Cardiac fibroblast (primary cell): ENCODE measurements around the gene PAX5.
A peak's percentile ranks its signal among the peaks of the same experiment; 100 is the strongest.

Experiments used
- DNase-seq, 2 donors: peaks; one replicate each; pipeline versions ENCODE4 v3.0.0 to v3.0.0-alpha.2; 2010; ENCODE audit warnings: low read depth in 2 of 2
- H3K4me3 ChIP-seq, 2 donors: replicated peaks in 1 of 2; 1 replicate in 1 of 2; 2 replicates in 1 of 2; pipeline ENCODE4 v1.5.1; 2011; ENCODE audit warnings: low read depth in 2 of 2, low read length in 2 of 2, mild to moderate bottlenecking in 2 of 2, moderate library complexity in 1 of 2
- TF ChIP-seq, protein P1 (sequence below): IDR thresholded peaks from one replicate; pipeline ENCODE4 v1.5.1; 2011; ENCODE audit warnings: low read depth, mild to moderate bottlenecking, low read length, inconsistent platforms

PAX5 gene

DNA sequence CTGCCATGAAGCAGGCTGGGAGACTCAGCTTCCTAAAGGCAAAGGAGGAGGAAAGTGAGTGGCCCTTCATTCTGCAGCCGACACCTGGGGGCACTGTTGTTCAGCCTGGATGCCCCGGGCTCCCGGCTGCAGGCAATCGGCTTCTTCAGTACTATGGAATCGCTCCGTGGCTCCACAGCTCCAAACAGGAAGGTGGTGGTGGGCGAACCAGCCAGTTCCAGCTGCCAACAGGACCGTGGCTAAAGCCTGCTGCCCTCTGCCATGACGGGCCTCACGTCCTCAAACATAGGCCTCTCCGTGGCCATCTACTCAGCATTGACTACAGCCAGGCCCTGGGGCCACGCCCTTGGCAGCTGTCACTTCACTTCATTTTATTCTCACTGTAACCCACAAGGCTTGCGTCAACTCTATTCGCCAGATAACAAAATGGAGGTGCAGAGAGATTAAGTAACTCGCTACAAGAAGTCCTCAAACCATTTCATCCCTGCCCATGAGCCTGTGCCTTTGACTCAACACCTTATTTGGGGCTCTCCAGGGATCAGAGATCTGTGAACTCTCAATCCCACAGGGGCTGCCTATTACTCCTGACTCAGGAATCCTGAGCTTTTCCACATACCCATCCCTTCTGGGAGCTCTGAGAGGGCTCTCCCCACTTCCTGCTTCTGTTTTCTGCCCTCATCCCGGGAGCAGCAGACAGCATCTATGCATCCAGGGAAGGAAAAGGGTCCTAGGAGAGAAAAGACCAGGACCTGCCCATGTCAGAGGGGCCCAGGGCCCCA is 38.0 kb downstream of the PAX5 start:
- DNase-seq = peak; percentile 73 to 74
- H3K4me3 ChIP-seq = peak overlapping the region in 1 of 2 donors; percentile 32
- TF ChIP-seq, protein P1, sequence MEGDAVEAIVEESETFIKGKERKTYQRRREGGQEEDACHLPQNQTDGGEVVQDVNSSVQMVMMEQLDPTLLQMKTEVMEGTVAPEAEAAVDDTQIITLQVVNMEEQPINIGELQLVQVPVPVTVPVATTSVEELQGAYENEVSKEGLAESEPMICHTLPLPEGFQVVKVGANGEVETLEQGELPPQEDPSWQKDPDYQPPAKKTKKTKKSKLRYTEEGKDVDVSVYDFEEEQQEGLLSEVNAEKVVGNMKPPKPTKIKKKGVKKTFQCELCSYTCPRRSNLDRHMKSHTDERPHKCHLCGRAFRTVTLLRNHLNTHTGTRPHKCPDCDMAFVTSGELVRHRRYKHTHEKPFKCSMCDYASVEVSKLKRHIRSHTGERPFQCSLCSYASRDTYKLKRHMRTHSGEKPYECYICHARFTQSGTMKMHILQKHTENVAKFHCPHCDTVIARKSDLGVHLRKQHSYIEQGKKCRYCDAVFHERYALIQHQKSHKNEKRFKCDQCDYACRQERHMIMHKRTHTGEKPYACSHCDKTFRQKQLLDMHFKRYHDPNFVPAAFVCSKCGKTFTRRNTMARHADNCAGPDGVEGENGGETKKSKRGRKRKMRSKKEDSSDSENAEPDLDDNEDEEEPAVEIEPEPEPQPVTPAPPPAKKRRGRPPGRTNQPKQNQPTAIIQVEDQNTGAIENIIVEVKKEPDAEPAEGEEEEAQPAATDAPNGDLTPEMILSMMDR = peak; percentile 86

DNA sequence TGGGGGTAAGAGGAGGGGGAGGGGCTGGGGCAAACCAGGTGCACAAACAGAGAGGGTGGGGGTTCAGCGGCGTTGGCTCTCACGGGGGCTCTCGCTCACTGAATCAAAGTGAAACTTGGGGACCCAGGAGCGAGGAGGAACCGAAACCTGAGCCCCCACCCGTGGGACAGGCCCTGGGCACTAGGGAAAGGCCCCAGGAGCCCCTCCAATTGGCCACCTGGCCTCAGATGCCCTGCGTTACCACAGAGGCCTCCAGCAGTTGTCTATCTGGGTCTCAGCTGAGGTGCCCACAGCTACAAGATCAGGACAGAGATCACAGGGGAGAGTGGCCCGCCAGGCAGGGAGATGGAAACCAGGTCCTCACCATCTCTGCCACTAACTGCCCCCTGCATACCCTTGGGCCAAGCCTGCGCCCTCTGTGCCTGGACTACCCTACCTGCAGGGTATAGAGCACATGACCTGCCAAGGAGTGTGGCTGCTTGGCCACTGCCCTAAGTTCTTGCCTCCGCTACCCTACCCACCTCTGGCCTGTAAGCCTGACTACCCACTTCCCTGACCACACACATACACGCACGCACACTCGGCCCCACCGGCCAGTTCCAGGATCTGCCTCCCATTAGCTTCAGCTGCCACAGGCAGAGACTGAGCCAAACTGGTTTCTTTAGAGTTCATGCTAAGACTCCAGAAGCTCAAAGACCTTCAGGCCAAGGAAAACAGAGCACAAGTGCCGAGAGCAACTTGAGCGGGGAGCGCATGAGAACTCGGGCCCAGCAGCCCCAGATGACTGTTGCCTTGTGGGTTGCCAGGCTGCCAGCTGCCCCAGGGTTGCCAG is 39.9 kb downstream of the PAX5 start:
- H3K4me3 ChIP-seq = no peak overlapping the region
- TF ChIP-seq, protein P1 = no peak
- no peak for DNase-seq

DNA sequence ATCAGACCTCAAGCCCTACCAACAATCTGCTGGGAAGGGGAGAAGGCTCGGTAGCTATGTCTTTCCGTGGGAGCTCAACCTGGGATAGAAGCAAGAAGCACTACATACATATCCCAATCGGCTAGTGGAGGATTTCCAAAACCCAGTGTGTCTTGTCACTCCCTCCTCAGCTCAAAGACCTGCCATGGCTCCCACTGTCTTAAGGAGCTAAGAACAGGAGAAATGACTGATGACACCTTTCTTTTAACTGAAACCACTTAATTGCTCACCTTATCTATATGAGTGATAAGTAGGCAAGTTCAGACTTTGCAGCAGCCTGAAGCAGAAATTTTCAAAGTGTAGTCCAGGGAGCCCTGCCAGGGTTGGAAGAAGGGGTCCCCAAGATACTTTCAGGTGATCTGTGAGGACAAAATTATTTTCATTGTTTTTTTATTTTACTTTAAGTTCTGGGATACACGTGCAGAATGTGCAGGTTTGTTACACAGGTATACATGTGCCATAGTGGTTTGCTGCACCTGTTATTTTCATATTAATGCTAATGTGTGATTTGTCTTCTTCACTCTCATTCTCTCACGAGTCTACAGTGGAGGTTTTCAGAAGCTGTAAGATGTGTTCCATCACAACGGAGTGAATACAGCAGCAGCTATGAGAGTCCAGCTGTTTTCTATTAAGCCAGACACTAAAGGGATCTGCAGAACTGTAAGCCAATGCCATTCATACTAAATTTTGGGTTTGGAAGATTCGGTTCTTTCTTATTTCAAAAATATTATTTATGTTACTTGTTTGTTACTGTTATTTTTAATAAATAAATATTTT is 41.4 kb downstream of the PAX5 start:
- no peak for DNase-seq
- TF ChIP-seq, protein P1 = no peak

DNA sequence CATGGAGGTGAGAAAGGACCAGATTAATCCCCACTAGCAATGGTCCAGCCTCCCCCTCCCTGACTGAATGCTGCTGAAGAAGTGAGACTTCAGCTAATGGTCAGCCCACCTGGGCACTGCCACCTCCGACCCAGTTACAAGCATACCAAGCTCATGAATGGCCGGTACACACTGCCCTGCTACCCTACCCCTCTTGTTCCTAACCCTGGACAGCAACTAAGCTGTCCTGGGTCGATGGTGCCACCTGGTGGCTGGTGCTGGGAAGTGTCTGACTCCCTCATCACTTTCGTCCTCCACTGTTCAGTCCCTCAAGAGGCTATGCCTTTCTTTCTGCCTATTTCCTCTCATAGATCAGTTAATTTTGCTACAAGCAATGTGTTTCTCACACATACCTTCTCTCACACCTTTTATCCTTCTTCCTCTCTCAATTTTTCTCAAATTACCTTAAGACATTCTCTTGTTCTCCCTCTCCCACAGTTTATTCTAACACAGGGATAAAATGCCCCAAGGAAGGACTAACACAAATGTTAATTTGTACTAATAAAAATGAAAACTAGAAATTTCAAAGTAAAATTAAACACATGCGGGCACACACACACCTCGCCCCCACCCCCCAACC is 42.4 kb downstream of the PAX5 start:
- TF ChIP-seq, protein P1 = peak; percentile 78
- no peak overlapping the region for H3K4me3 ChIP-seq
- DNase-seq = peak; percentile 10 to 52

More for the DNA sequence above, 41.4 kb downstream of the PAX5 start:
- H3K4me3 ChIP-seq = no peak overlapping the region

DNA sequence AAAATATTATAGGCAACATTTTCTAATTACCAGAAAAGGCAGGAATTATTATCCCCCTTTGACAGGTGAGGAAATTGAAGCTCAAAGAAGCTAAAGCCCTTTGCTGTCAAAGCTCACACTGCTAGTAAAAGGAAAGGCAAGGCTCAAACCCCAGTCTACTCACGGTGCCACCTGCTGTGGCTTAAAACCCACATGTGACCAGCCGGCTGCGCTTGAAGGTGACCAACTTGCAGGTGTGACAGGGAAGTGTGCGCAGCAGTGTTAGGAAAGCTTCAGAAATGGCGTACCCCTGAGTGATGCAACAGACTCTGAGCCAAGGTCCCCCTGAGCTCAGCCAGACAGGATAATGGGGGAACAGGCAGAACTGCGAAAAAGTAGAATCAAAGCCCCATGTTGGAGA is 45.2 kb downstream of the PAX5 start:
- no peak for DNase-seq
- H3K4me3 ChIP-seq = no peak overlapping the region
- TF ChIP-seq, protein P1 = no peak

DNA sequence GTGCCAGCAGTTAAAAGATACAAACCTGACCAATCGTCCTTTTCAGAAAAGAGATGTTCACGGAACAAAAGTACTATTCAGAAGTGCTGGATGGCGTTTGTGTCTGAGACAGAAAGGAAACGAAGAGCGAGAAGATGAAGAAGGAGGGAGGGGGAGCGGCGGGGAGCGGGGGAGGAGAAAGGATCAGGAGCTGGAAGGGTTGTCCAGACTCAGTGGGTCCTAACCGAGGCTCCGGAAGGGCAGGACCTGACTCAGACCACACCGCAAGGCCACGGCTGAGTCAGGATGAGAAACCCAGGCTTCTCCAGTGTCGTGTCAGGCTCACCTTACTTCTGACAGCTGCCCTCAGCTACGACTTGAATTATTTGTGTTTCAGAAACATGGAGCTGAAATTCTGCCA is 46.2 kb downstream of the PAX5 start:
- DNase-seq = no peak
- TF ChIP-seq, protein P1 = no peak
- no peak overlapping the region for H3K4me3 ChIP-seq
